Raji (cell line): Measurements from ENCODE around the gene LENEP.

ENCODE experiments used
- POLR2A ChIP-seq: IDR thresholded peaks from 2 replicates; pipeline ENCODE4 v1.6.1; 2011; ENCODE audit warnings: low read depth, low read length, control low read depth; ENCODE audit not compliant: insufficient read depth

The LENEP gene, protein sequence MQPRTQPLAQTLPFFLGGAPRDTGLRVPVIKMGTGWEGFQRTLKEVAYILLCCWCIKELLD

GRCh38 chr1:154993572-154994268, at the start of gene LENEP:
Gene LENEP, plus strand, starts transcription at chr1:154993586. Its CDS starts 22 bp downstream, at chr1:154993608.
- TF ChIP-seq POLR2A, result 0 out of 2 replicates have a peak, but pooled peaks have one; percentile 20

- TF ChIP-seq POLR2A, result peak; percentile 10; the same call in 1 of the 2 replicates
Measured at GRCh38 chr1:154943649-154944400, 49.6 kb upstream of the LENEP start.

DNA sequence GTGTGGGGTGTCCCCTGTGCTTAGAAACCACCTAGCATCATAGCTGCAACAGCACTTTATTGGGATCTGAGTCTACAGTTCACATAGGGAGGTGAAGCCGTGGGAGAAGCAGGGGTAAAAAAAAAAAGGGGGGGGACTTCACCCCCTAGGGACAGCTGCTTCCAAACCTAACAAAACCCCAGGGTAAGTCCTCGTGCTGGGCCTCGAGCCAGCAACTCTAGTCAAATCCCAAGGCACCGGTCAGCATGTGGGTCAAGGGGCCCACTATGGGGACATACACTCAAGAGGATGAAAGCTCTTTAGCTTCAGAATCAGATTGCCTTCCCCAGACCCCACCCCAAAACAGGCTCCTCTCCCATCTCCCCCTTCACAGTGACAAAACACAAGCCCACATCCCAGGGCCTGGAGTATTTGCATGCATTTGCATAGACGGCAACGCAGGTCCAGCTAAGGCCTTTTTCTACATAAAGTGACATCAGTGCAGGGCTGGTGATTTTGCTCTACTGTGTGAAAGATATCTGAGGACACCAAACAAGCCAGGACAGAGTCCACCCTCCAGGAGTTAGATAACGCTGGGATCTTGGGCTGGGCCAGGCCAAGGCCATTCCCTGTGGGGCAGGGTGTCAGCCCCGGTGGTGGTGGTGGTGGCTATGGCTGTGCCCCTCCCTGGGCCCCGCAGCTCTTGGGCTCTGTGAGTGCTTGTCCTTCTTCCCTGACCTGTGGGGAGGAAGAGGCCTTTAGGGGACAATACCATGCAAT, 48.8 kb upstream of the LENEP start:
- peak; percentile 49 for TF ChIP-seq POLR2A

DNA sequence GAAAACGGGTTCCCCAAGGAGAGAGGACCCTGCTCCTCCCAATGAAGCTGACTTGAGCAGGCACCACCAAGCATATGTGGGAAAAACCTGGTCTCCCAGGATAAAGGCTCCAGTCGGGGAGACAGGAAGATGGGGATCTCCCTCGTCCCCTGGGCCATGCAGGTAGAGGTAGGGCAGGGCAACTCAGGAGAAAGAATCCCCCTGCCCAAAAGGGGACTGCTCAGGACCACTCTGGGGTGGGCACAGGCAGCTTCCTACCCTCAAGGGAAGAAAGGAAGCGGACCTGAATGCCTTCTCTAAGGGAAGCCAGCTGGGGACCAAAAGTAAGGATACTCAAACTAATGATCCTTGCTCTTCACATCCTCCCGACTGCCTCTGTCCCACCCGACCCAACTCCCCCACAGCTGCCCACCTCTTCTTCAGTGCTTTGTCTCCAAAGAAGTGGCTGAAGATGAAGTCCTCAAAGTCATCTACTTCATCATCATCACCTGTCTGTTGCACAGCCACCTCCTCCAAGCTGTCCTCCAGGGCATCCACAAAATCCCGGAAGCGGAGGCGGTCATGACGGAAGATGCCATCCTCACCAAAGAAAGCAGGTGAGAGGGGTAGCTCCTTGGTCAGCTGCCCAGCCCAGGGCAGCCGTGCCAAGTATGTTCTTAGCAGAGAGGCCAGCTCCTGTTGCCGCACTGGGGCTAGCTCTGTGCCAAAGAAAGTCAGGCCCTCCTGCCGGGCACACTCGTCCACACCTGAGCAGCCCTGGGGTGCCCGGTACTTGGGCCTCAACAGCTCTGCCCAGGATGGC, 48.0 kb upstream of the LENEP start:
- TF ChIP-seq POLR2A, result no peak

GRCh38 chr1:154945962-154946850, 47.2 kb upstream of the LENEP start:
- no peak for TF ChIP-seq POLR2A

DNA sequence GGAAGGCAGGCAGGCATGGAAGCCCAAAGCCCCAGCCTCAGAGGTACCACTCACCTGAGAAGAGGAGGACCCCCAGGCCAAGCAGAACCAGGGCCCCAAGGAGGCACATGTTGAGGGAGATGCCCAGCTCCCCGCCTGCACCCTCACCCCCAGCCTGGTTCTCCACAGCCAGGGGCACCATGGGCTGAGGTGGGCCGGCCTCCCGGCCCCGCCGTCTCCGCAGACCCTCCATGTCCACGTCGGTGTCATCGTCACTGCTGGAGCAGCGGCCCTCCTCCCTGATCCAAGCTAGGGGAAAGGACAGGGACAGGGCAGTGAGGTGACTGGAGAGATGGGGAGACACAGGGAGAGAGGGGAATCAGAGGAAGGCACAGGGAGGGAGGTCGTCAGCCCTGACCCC, 45.3 kb upstream of the LENEP start:
- no peak for TF ChIP-seq POLR2A

GRCh38 chr1:154951901-154952657, 41.3 kb upstream of the LENEP start:
- no peak for TF ChIP-seq POLR2A

DNA sequence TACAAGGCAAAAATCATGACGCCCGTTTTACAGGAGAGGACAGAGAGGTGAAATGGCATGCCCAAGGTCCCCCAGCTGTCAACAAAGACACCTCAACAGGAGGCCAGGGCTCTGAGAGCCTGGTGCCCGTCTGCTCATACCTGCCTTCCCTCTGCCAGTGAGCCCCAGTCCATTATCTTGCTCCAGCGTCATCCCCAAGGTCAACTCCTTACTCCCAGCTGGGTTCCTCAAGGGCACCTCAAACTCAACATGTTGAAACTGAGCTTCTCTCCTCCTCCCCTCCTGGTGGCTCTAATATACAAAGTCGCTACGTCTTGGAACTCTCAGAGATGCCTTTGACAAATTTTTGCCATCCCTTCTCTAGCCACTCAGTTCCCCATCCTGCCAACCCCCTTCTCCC, 40.7 kb upstream of the LENEP start:
- no peak for TF ChIP-seq POLR2A

DNA sequence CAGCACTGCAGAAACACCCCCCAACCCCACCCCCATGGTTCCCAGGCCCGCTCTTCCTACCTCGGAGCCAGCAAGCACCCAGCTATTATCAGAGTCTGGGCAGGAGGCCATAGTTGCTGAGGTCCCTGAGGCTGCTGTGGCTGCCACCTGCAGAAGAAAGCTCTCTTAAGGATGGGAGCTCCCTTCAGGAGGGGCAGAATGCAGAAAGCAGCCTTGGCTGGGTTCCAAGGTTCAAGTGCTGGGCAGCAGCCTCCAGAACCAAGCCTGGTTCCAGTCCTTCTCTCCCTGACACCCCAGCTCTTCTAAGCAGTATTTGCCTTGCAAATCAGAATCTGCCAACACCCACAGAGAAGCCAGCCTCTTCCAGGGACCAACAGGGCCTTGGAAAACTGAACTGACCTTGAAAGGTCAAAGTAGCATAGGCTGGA, 39.8 kb upstream of the LENEP start:
- peak; percentile 49; the same call in 1 of the 2 replicates for TF ChIP-seq POLR2A

DNA sequence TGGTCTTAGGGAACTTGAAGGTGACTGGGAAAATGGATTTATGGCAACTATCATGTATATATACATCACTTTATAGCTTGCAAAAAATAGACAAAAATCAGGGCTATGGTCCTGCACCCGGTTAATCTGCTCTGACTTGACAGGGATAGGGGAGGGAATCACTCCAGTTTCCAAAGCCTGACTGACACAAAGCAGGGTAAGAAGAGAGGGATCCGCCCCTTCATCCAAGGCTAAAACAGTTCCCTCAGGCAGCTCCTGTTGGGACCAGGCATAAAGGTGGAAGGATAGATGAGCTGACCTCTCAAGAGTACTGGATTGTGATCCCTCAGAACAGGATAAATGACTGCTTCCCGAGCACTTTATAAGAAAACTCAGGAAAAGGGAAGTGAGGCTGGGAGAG, 38.8 kb upstream of the LENEP start:
- no peak; the same call in 1 of the 2 replicates for TF ChIP-seq POLR2A

DNA sequence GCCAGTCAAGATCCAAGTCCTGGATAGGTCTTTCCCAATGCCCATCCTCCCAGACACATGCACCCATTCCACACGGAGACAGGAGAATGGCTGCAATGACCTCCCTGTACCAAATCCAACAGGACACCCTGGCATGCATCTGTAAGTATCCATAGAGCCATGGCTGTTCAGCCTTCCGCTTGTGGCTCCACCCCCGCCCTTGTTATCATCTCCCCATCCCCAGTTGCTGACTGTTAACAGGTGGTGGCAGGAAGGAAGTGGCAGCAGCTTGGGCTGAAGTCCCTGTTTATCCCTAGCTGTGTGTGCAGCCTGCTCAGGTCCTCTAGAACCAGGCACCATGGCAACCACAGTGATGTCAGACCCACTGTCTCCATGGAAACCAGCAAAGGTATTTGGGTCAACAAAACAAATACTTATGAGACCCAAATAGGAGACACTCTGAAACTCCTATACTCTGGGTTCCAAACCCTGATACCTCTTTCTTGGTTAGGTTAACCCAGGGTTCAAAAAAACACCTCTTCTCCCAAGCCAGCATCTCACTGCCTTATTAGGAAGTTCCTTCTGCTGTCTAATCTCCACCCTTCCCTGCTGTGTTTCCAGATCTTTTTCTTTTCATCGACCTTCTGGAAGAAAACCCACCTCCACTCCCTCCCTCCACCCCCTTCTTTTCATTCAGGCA, 38.2 kb upstream of the LENEP start:
- TF ChIP-seq POLR2A, result peak; percentile 54

DNA sequence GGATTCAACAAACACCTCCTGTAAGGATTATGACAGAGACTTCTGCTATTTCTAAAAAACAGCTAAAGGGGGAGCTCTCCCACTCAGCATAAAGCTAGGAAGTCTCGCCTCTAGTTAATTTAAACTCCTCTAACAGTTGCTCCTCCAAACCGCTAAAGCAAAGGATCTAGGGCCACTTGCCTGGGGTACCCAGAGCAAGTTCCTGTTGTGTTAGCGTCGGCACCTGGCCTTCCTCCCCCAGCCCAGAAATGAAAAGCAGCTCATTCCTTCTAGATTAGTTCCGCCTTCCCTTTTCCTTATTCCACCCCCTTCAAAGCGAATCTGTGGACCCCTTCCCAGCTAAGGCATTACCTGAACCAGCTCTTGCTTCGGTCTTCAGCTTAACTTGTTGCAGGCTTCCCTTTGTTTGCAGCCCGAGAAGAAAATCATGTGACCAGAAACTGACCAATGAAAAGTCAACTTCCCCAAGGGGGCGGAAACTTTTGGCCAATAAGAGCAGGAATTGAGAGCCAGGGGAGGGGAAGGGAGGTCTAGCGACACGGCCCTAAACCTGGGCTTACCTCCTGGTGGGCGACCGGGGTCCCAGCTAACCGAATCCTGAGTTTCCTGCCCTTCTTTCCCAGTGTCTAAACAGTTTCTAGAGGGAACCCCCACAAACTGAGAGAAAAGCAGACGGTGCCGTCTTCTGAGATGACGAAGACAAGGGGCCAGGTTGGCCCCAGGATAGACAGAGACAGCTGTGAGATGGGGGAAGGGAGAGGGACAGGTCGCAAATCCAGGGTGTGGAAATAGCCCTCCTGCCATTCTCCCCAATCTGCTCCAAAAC, 37.5 kb upstream of the LENEP start, which contains the start of gene PBXIP1:
Gene PBXIP1, minus strand, starts transcription at position 382 of the 826 bp plus-strand sequence. CDS start 2,378 bp downstream, outside the sequence.
- peak; percentile 36; the same call in 1 of the 2 replicates for TF ChIP-seq POLR2A

DNA sequence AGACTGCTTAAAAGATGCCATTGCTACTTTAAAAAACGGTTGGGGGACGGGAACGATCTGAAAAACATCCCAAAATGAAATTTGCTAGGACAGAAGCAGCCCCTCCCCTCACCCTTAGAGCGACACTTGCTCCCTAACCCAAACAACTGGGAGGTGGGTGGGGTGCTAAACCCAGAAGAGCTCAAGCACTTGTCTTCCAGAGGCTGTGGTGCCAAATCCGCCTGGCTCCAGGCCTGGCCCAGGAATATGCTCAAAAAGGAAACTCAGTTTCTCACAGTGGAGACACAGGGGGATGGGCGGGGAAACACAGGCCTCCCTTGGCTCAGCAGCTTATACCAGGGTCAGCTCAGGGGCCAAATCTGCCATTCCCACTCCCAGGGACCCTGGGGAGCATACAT, 36.8 kb upstream of the LENEP start:
- 0 out of 2 replicates have a peak, but pooled peaks have one; percentile 12 for TF ChIP-seq POLR2A
